ENCODE measurements around the gene DNMT3A.

DNMT3A gene

GRCh38 chr2:25341753-25342371 lies at the start of gene DNMT3A:
TSS of gene DNMT3A (minus strand) at chr2:25341925. CDS start at chr2:25313984, 27,941 bp downstream.
- peak in 1 of 2 donors; percentile 52 for DNase-seq (ENCODE audit: low read depth in 2 of 2, low spot score in 1 of 2)

- DNase-seq (ENCODE audit: low read depth in 2 of 2, low spot score in 1 of 2), result no peak
These were observed 47.4 kb upstream of the DNMT3A start for GRCh38 chr2:25389161-25389560.

- no peak for DNase-seq (ENCODE audit: low read depth in 2 of 2, low spot score in 1 of 2)
These were observed 46.8 kb upstream of the DNMT3A start for GRCh38 chr2:25388491-25388890.

- no peak for DNase-seq (ENCODE audit: low read depth in 2 of 2, low spot score in 1 of 2)
These were observed 46.2 kb upstream of the DNMT3A start for GRCh38 chr2:25387876-25388449.

- no peak for DNase-seq (ENCODE audit: low read depth in 2 of 2, low spot score in 1 of 2)
These were observed 45.5 kb upstream of the DNMT3A start for GRCh38 chr2:25386971-25387875.

- no peak for DNase-seq (ENCODE audit: low read depth in 2 of 2, low spot score in 1 of 2)
These were observed 44.2 kb upstream of the DNMT3A start for GRCh38 chr2:25385910-25386309.

GRCh38 chr2:25383806-25384205 lies 42.1 kb upstream of the DNMT3A start:
- DNase-seq (ENCODE audit: low read depth in 2 of 2, low spot score in 1 of 2), result no peak

- no peak for DNase-seq (ENCODE audit: low read depth in 2 of 2, low spot score in 1 of 2)
These were observed 39.8 kb upstream of the DNMT3A start for GRCh38 chr2:25381502-25381901.

GRCh38 chr2:25380586-25381375 lies 39.1 kb upstream of the DNMT3A start:
- DNase-seq (ENCODE audit: low read depth in 2 of 2, low spot score in 1 of 2), result no peak

- DNase-seq (ENCODE audit: low read depth in 2 of 2, low spot score in 1 of 2), result no peak
These were observed 38.3 kb upstream of the DNMT3A start for GRCh38 chr2:25380023-25380422.

GRCh38 chr2:25379535-25379934 lies 37.8 kb upstream of the DNMT3A start:
- DNase-seq (ENCODE audit: low read depth in 2 of 2, low spot score in 1 of 2), result no peak

- no peak for DNase-seq (ENCODE audit: low read depth in 2 of 2, low spot score in 1 of 2)
These were observed 37.2 kb upstream of the DNMT3A start for GRCh38 chr2:25378731-25379490.

- DNase-seq (ENCODE audit: low read depth in 2 of 2, low spot score in 1 of 2), result no peak
These were observed 36.2 kb upstream of the DNMT3A start for GRCh38 chr2:25377822-25378421.

- peak; percentile 87 to 91 for DNase-seq (ENCODE audit: low read depth in 2 of 2, low spot score in 1 of 2)
These were observed 35.3 kb upstream of the DNMT3A start for GRCh38 chr2:25376750-25377621.

GRCh38 chr2:25375989-25376545 lies 34.3 kb upstream of the DNMT3A start:
- DNase-seq (ENCODE audit: low read depth in 2 of 2, low spot score in 1 of 2), result no peak

GRCh38 chr2:25375371-25375988 lies 33.8 kb upstream of the DNMT3A start:
- DNase-seq (ENCODE audit: low read depth in 2 of 2, low spot score in 1 of 2), result no peak

- no peak for DNase-seq (ENCODE audit: low read depth in 2 of 2, low spot score in 1 of 2)
These were observed 33.1 kb upstream of the DNMT3A start for GRCh38 chr2:25374827-25375226.

- DNase-seq (ENCODE audit: low read depth in 2 of 2, low spot score in 1 of 2), result no peak
These were observed 32.7 kb upstream of the DNMT3A start for GRCh38 chr2:25374411-25374810.
